Measurements from ENCODE around the gene SLC35F4.
"Not testable (repeated sequence)": the region's sequence is repeated elsewhere in the genome, so short reads cannot be mapped to it uniquely, and the experiment has no call there.

The SLC35F4 gene

DNA sequence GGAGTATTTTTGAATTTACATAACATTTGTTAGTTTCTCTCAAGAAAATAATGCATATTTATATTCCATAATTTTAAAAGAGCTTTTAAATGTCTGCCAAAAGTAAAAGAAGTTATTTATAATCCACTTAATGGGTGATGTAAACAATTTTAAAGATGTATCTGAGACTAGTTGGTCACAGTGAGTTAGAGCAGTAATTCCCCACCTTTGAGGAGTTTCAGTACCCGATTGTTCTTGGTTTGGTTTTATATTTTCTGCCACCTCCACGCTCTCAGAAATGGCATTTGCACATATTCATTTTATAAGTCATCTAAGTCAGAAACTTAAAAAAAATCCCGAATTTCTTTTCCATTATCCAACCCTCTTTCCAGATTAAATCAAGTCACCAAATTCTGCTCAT is 153.2 kb downstream of the SLC35F4 start:
- no peak for DNase-seq

DNA sequence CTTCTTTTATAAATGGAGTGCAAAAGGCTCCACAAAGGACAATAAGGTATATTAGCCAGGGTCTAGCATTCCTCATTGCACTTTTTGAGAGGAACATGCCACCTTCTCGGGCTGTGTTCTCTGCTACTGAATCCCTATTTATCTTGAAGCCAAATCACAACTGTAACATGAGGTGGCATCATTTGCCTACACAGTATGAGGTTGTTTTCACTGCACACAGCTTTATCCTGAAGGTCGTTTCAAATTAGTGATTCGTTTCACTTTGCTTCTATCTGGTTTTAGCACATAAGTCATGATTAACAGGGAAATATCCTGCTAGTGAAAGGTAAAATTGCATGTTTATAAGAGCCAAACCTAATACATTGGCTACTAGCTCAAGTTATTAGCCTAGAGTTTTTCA is 153.8 kb downstream of the SLC35F4 start:
- no peak for DNase-seq

DNA sequence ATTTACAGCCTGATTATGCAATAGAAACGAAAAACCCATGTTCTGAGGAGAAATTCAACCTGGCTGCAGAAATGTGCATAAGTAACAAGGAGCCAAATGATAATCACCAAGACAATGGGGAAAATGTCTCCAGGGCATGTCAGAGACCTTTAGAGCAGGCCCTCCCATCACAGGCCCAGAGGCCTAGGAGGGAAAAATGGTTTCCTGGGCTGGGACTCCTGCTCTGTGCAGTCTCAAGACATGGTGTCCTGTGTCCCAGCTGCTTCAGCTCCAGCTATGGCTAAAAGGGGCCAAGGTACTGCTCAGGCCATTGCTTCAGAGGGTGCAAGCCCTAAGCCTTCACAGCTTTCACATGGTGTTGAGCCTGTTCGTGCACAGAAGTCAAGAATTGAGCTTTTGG is 156.0 kb downstream of the SLC35F4 start:
- no peak for DNase-seq

DNA sequence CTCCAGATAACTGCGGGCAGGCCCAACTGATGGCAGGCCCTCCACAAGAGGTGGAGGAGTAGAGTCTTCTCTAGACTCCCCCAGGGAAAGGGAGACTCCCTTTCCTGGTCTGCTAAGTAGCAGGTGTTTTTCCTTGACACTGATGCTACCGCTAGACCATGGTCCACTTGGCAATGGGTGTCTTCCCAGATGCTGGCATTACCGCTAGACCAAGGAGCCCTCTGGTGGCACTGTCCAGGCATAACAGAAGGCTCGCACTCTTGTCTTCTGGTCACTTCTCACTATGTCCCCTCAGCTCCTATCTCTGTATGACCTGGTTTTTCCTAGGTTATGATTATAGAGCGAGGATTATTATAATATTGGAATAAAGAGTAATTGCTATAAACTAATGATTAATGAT is 156.8 kb downstream of the SLC35F4 start:
- not testable (repeated sequence) for DNase-seq

DNA sequence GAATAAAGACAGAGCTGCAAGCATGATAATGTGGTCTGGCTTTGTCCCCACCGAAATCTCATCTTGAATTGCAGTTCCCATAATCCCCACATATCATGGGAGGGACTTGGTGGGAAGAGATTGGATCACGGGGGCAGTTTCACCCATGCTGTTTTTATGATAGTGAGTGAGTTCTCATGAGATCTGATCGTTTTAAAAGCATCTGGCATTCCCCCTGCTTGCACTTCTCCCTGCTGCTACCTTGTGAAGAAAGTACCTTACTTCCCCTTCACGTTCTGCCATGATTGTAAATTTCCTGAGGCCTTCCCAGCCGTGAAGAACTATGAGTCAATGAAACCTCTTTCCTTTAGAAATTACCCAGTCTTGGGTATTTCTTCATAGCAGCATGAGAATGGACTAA is 158.7 kb downstream of the SLC35F4 start:
- DNase-seq = no peak

DNA sequence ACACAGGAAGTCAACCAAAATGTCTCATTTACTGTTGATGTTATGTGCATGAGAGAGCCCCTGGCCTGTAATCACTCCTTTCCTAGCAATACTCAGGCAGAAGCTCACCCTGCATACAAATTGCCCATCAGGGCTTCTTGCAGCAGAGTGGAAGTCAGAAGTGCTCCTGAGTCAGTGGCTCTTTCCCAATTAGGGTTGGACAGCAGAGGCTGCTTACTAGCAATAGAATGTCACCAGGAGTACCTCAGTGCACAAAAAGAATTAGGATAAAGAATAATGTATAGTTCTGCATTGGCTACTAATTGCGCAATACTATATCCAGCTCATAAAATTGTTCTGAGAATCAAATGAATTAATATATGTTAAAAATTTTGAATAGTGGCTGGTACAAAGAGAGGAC is 161.1 kb downstream of the SLC35F4 start:
- no peak for DNase-seq

DNA sequence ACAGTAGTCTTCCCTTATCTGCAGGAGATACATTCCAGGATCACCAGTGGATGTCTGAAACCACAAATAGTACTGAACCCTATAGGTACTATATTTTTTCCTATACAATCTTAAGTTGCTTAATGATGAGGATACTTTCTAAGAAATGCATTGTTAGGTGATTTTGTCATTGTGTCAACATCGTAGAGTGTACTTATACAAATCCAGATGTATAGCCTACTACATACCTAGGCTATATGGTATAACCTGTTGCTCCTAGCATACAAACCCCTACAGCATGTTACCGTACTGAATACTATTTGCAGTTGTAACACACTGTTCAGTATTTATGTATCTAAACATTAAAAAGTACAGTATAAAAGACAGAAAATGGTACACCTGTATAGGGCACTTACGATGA is 165.9 kb downstream of the SLC35F4 start:
- no peak for DNase-seq

DNA sequence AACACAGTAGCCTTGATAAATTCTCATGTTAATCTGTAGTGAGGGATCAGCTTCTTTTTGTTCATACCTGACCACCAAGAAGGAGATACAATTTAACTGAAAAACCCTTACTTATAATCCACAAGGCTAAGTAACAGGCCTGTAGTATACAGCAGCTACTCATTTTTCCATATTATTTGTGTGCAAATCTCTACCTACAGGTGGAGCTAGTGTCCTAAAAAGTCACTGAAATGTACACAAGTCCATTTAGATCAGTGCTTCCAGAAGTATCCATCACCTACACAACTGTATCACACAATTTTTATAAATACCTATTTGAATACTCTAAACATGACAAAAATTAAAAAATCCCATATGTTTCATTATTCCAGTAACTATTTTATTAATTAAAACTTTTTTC is 173.2 kb downstream of the SLC35F4 start:
- DNase-seq = no peak

DNA sequence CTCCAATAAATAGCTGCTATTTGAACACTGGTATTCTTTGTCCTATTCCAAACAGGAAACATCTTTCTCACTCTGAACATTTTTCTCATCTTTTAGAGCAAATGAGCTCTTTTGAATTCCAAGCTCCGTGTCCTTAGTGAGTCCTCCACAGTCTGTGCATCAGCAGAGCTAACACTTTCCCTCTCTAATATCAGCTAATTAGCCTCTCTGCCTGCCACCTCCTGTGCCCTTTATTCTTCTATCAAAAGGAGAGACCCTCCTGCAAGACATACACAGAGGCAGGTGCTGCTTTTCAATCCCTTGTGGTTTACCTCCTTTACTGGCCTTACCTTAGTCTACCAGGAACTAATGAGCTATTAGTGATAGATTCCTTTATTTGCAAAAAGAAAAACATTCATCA is 178.5 kb downstream of the SLC35F4 start:
- DNase-seq = no peak

DNA sequence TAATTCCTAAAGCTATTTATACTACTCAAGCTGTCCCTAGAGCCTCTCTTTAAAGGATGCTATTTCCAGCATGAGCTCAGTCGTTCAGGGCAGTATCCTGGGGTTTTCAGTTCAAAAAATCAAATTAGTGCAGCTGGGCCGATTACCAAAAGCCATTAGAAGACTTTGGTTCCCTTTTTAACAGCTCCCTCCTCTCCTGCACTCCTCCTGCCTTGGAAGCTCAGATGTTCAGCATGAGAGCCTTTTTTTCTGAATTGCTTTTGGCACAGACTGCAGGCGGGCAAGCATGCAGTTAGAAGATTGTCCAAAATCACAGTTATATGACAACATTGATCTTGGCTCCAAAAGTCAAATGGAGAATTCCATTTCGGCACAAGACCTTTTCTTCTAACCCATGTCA is 179.6 kb downstream of the SLC35F4 start:
- DNase-seq = no peak

DNA sequence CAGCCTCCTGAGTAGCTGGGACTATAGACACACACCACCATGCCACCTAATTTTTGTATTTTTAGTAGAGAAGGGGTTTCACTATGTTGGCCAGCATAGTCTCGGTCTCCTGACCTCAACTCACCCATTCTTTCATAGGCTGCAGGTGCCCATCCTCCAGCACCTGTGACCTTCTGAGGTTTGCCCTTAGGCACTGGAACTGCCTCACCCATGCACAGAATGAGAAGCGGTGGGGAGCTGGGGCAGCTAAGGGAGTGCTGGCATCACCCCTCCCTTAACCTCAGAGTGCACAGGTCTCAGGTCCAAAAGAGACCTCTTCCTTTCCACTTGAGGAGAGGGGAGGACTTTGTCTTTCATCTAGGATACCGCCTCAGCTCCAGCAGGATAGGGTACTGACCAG is 194.9 kb downstream of the SLC35F4 start:
- no peak for DNase-seq

DNA sequence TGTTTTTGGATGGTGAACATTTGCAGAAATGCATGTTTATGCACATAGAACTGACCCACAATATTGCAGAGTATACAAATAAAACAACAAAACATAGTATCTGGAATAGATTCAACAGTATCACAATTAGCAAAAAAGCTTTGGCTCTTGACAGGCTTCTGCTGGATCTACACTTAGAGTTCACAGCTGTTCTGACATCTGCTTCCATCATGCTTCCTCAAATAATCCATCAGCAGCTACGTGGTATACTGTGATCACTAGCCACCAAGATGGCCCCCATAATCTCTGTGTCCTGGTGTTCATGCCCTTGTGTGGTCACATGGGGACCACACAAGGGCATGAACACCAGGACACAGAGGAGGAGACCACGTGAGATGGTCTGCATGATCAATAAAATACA is 205.7 kb downstream of the SLC35F4 start:
- no peak for DNase-seq

DNA sequence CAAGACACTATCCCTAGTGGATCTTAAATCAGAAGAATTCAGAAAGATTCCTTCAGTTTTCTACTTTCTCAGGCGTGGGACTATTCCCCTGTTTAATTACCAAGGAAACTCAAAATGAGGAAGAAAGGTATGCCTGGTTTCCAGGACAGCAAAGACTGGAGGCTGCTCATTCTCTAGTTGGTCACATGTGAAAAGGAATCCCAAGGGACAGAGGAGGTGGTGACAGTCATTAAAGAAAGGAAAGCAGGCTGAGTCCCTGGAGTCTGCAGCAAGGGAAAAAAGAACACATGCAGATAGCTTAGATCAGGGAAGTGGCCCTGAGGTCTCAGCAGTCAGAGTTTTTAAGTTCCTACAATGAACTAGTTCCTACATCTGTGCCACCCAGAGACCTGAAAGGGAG is 206.8 kb downstream of the SLC35F4 start:
- DNase-seq = no peak

DNA sequence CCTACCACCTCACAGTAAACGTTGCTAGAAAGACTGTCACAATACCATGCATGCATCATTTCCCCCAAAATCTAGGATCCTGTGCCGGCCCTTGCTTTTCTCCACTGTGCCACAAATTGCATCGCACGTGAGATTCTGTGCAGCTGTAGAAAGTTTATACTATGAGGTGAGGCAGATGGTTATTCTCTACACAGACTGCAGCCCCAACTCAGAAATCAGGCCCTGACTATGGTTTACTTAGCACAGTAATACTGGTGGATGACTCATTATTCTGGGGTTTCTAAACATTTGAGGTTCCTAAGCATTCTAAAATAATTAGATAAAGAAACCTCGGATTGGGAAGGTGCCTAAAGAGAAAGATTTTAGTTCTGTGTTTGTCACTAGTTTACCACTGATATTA is 208.4 kb downstream of the SLC35F4 start:
- DNase-seq = no peak

DNA sequence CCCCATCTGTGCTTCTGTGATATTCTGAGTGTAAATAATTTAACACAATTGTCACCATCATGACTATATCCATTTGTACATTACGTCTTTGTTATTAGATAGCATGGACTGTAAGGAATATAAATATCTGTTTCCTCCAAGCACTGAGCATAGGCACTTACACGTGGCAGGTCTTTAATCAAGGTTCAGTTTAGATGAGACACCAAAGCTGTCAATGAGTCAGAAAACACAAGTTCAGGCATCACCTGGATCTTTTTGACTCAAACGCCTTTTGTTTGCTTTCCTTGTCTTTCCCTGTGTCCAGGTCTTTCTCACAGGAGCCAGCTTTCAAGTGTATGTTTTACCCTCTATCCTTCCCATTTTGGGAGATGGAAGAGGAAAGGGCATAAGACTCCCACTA is 209.0 kb downstream of the SLC35F4 start:
- DNase-seq = no peak

DNA sequence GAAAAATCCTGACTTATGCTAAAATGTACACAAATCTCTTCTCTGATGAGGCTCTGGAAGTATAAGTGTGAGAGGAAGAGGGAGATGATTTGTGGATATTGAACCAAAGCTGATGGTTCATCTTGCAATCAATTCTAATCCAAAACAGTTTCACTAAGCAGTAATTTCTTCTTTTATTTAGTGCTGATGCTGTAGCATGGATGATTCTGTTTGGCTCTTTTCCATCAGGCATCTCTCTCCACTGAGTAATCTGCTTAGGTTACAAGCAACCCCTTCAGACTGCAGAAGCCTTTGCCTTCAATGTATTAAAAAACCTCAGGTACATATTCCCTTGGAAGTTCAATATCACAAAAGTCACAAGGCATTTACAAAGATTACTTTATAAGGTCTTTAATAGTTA is 213.1 kb downstream of the SLC35F4 start:
- DNase-seq = no peak

DNA sequence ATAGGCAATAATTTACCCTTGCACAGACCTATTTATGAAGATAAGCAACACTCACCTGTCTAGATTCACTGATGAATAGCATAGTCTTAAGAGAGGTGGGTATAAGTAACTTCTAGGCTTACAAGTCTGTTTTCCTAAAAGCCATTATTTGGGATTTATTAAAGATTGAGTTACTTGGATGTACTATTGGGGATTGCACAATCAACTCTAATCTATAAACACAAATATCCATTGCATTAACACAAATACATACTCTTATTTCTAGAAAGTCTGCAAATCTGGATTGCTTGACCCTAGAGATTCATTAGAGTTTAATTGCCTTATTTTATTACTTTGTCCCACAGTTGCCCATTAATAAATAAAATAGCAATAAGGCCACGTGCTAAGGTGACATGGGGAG is 224.1 kb downstream of the SLC35F4 start:
- no peak for DNase-seq

DNA sequence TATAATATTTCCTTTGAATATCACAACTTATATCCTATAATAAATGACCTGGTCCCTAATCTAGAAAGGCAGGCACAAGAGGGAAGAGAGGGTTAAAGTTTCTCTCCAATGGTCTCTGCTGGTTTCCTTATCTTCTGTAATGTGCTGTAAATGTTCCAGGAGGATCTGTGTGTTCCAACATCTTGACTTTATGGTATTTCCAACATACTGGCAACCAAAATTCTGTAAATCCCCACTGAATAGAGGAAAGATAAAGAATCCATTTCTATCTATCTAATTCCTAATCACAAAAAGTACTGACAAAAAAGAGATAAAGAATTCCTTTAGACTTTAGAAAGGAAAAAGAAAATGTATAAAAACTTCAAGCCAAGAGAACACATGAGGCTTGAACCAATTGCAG is 225.9 kb downstream of the SLC35F4 start:
- DNase-seq = no peak

DNA sequence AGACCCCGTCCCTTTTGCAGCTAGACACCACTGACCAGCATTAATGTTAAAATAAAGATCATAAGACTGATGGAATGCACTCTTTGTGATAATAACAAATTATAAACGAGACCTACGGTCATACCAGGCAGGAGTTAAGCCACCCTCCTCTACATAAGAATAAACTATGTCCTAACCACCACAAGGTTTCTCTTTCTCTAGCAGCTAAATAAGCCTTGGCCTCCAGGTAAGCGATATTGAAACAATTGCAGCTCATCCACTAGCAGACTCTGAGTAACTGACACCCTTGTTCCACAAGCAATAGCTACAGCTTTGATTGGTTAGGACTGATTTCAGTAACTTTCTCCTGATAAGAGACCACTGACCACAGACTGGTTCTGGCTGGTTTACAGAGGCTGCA is 228.0 kb downstream of the SLC35F4 start:
- DNase-seq = no peak

DNA sequence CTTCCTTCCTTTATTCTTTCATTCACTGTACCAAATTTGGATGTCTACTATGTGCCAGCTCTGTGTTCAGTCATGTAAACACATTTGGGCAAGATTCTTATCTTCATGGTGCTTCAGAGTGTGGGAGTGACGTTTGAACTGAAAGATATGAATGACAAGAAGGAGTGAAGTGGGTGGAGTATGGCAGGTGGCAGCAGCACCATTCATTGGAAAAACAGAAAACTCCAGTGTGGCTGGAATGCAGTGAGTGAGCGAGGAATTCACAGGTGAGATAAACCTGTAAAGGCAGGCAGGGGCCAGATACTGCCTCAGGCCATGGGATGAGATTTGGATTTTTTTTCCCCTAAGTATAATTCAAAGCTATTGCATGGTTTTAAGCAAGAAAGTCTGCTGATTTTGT is 231.6 kb downstream of the SLC35F4 start:
- DNase-seq = no peak

DNA sequence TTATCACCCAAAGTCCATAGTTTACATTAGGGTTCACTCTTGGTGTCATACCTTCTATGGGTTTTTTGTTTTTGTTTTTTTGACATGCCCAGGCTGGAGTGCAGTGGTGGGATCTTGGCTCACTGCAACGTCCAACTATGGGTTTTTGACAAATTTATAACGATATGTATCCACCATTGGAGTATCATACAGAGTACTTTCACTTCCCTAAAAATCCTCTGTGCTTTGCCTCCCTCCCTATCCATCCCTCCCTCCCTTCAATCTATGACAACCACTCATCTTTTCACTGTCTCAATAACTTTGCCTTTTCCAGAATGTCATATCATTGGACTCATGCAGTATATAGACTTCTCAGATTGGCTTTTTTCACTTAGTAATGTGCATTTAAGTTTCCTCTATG is 233.2 kb downstream of the SLC35F4 start:
- DNase-seq = no peak

DNA sequence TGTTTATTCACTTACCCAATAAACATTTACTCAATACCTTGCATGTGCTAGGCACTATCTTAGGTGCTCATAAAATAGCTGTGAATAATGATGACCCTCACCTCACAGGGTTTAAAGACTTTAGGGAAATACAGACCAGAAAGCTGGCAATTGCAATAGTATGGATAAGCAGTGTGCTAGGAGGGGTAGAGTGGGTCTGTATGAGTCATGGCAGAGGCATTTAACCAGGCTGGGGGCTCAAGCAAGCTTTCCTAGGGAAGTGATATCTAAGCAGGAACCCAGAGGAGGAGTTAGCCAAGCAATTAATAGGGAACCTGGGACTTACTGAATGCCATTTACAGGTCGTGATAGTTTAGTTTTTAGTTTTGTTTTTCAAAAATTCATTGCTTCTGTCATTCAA is 248.4 kb downstream of the SLC35F4 start:
- no peak for DNase-seq

DNA sequence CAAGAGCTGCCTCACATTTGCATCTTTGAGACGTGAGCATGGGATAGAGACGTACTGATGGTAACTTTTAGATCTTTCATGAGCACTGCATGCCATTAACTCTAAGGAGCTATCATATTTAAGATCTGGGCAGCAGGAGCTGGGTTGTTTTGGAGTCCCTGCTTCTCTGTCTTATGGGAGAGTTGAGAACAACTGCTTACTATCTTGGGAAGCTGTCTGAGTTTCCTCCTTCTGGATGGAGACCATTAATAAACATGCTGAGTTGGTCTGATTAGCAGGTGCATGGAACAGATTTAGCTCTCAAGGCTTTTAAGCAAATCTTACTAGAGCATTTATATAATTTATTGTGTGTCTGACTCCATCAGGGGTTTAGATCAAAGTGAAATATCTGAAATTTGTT is 252.9 kb downstream of the SLC35F4 start:
- no peak for DNase-seq

DNA sequence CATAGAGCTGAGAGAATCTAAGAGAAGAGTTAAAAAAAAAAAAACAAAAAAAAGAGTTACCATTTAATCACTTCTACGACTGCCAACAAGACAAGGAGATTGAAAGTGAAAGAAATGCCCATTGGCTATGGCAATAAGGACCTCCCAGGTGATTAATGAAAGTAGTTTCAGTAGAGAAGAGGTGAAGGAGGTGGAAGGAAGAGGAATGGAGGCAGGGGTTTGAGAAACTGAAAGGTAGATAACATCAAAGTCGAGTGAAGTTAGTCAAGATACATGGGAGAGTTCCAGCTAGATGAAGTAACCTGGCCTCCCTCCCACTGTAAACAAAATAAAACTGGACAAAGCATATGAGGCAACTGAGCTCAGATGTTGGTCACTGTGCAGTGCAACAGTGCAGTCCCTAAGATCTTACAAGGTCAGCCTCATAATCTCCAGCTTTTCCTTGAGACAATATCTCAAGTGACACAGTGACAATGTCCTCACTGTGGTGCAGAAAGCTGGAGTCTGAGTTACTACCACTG is 254.3 kb downstream of the SLC35F4 start:
- DNase-seq = no peak

DNA sequence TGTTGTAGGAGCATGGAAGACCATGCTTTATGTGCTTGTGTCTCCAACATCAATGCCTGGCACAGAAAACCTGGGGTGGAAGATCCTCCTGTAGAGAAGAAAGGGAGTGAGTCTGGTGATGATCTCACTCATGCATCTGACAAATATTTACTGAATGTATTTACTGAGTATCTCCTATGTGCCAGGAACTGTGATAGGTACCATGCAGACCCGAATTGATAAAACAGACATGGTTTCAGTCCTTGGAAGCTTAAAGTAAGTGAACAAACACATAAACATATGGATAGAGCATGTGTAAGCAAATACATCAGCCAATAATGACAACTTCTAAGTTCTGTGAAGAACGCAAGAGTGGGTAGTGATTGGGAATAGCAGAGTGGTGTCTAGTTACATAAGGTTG is 255.3 kb downstream of the SLC35F4 start:
- DNase-seq = no peak

Measured in bone marrow (tissue), 2 donors.